SU-DHL-6 (cell line): ENCODE measurements around the gene CLNS1A.

Experiments
- H2AFZ ChIP-seq: fragments of 200-600 bp; sonication (generic); 2 replicates; pipeline ENCODE4 v1.6.1; 2014; ENCODE audit warnings: low read depth, mild to moderate bottlenecking, moderate library complexity, mixed read lengths, antibody characterized with exemption, low read length; ENCODE audit not compliant: severe bottlenecking
- H3F3A ChIP-seq: fragments of 200-600 bp; shearing (Covaris generic); 2 replicates; pipeline ENCODE4 v1.6.0; 2016; ENCODE audit warnings: antibody characterized with exemption, mild to moderate bottlenecking; ENCODE audit not compliant: insufficient read depth
- H3K27ac ChIP-seq: fragments of 200-600 bp; sonication (generic); 2 replicates; pipeline ENCODE4 v1.5.1; 2016; ENCODE audit warnings: low read depth, mild to moderate bottlenecking, low read length, moderate library complexity, mixed read lengths
- H3K27me3 ChIP-seq: fragments of 200-600 bp; sonication (generic), shearing (Covaris generic); 2 replicates; pipeline ENCODE4 v1.6.0; 2014; ENCODE audit warnings: mild to moderate bottlenecking, low read length
- H3K36me3 ChIP-seq: fragments of 200-600 bp; sonication (generic); 2 replicates; pipeline ENCODE4 v1.6.1; 2014; ENCODE audit warnings: mild to moderate bottlenecking, low read length, mixed read lengths
- H3K4me2 ChIP-seq: fragments of 300-600, 200-600 bp; shearing (Covaris generic), sonication (generic); 2 replicates; pipeline ENCODE4 v1.6.0; 2014; ENCODE audit warnings: low read length, low read depth, mild to moderate bottlenecking; ENCODE audit not compliant: poor library complexity, severe bottlenecking
- H3K4me3 ChIP-seq: fragments of 200-600 bp; sonication (generic); 2 replicates; pipeline ENCODE4 v1.5.1; 2014; ENCODE audit warnings: antibody characterized with exemption, low read length, mild to moderate bottlenecking, mixed read lengths; ENCODE audit not compliant: insufficient read depth, poor library complexity, severe bottlenecking
- H3K79me2 ChIP-seq: fragments of 200-600 bp; sonication (generic); 2 replicates; pipeline ENCODE4 v1.6.1; 2014; ENCODE audit warnings: mild to moderate bottlenecking, low read length, moderate library complexity; ENCODE audit not compliant: insufficient read depth
- H3K9ac ChIP-seq: fragments of 200-600 bp; sonication (generic); 2 replicates; pipeline ENCODE4 v1.7.0; 2014; ENCODE audit warnings: mild to moderate bottlenecking, low read length
- H3K9me2 ChIP-seq: fragments of 200-600 bp; sonication (generic); replicated peaks from 2 replicates; pipeline ENCODE4 v1.6.1; 2014; ENCODE audit warnings: low read length; ENCODE audit not compliant: insufficient read depth
- H3K9me3 ChIP-seq: fragments of 200-600 bp; sonication (generic); 2 replicates; pipeline ENCODE4 v1.6.1; 2014; ENCODE audit warnings: low read length, mixed read lengths; ENCODE audit not compliant: insufficient read depth
- H4K20me1 ChIP-seq: fragments of 200-600 bp; sonication (generic); 2 replicates; pipeline ENCODE4 v1.6.1; 2014; ENCODE audit warnings: low read depth, mild to moderate bottlenecking, antibody characterized with exemption, low read length, moderate library complexity, mixed read lengths
- CTCF ChIP-seq: fragments of 200-600 bp; sonication (generic); IDR thresholded peaks from one replicate; pipeline ENCODE4 v1.5.1; 2017; ENCODE audit warnings: antibody characterized with exemption, mild to moderate bottlenecking, low read length, moderate library complexity; ENCODE audit not compliant: insufficient read depth, poor library complexity, severe bottlenecking
- EZH2phosphoT487 ChIP-seq: fragments of 200-600 bp; sonication (generic), shearing (Covaris generic); conservative IDR thresholded peaks from 2 replicates; pipeline ENCODE4 v1.6.1; 2018; ENCODE audit warnings: mild to moderate bottlenecking, antibody characterized with exemption, low read length, moderate library complexity, mixed read lengths

Gene CLNS1A

GRCh38 chr11:77598195-77598594 lies 39.4 kb downstream of the CLNS1A start:
- H3K4me2 ChIP-seq, result no peak overlapping the region
- no peak overlapping the region for H3K9ac ChIP-seq
- H3K36me3 ChIP-seq, result no peaks in the 10 kb centered on the region
- no peak overlapping the region for H2AFZ ChIP-seq
- H4K20me1 ChIP-seq, result no peaks in the 10 kb centered on the region
- H3K27ac ChIP-seq, result no peak overlapping the region
- no peaks in the 10 kb centered on the region for H3K9me2 ChIP-seq
- TF ChIP-seq EZH2phosphoT487, result no peak
- no peak for TF ChIP-seq CTCF
- no peak overlapping the region for H3K4me3 ChIP-seq
- H3K79me2 ChIP-seq, result no peaks in the 10 kb centered on the region
- no peaks in the 10 kb centered on the region for H3F3A ChIP-seq
- no peaks in the 10 kb centered on the region for H3K9me3 ChIP-seq
- H3K27me3 ChIP-seq, result no peaks in the 10 kb centered on the region

- Histone ChIP-seq H3K9me2 (no peaks in the 10 kb centered on the region), H4K20me1 (no peaks in the 10 kb centered on the region), H3K4me3 (no peak overlapping the region), H3K9ac (no peak overlapping the region), H3F3A (no peaks in the 10 kb centered on the region), H3K36me3 (no peaks in the 10 kb centered on the region), H2AFZ (no peak overlapping the region), H3K4me2 (no peak overlapping the region), H3K79me2 (no peaks in the 10 kb centered on the region), H3K9me3 (no peaks in the 10 kb centered on the region), H3K27me3 (no peaks in the 10 kb centered on the region), H3K27ac (no peak overlapping the region)
- TF ChIP-seq CTCF, result no peak
- no peak for TF ChIP-seq EZH2phosphoT487
Observed at GRCh38 chr11:77596626-77597025, 41.0 kb downstream of the CLNS1A start.

GRCh38 chr11:77593883-77594282 lies 43.7 kb downstream of the CLNS1A start:
- no peaks in the 10 kb centered on the region for H3K79me2 ChIP-seq
- no peaks in the 10 kb centered on the region for H4K20me1 ChIP-seq
- no peaks in the 10 kb centered on the region for H3K27me3 ChIP-seq
- H3K9me3 ChIP-seq, result no peaks in the 10 kb centered on the region
- H3F3A ChIP-seq, result no peaks in the 10 kb centered on the region; the same call in 1 of the 2 replicates
- no peak overlapping the region for H3K9ac ChIP-seq
- no peak overlapping the region for H2AFZ ChIP-seq
- no peaks in the 10 kb centered on the region for H3K9me2 ChIP-seq
- TF ChIP-seq CTCF (no peak), EZH2phosphoT487 (no peak)
- H3K4me3 ChIP-seq, result no peak overlapping the region
- H3K27ac ChIP-seq, result no peak overlapping the region
- H3K4me2 ChIP-seq, result no peak overlapping the region
- H3K36me3 ChIP-seq, result no peaks in the 10 kb centered on the region
